ENCODE results near the gene TBC1D21.
"Not testable (repeated sequence)": the region's sequence is repeated elsewhere in the genome, so short reads cannot be mapped to it uniquely, and the experiment has no call there.

TBC1D21 gene

GRCh38 chr15:73928971-73929627 lies 55.7 kb downstream of the TBC1D21 start:
- DNase-seq (ENCODE audit: low spot score) = no peak

- no peak for DNase-seq (ENCODE audit: low spot score)
Measured at GRCh38 chr15:73930371-73930770, 57.0 kb downstream of the TBC1D21 start.

- DNase-seq (ENCODE audit: low spot score) = no peak
Measured at GRCh38 chr15:73930790-73931281, 57.5 kb downstream of the TBC1D21 start.

DNA sequence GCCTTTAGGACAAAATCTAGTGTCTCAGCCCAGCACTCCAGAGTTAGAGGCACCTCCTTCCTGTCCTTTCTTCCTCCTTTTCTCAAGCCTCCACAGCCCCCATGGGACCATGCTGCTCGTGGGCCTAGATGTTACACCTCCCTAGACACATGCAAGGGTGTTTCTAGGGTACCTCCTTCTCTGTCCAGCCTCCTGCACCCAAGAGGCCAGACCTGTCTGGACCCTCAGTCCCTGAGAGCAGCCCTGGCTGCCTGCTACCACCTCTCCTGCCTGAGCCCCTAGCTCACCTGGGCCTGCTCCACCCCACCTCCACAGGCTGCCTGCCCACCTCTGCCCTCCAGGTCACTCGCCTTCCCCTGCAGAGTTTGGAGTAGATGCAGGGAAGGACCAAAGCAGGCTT lies 58.1 kb downstream of the TBC1D21 start:
- no peak for DNase-seq (ENCODE audit: low spot score)

- DNase-seq (ENCODE audit: low spot score) = no peak
Measured at GRCh38 chr15:73932381-73933191, 59.2 kb downstream of the TBC1D21 start.

GRCh38 chr15:73934281-73934680 lies 60.9 kb downstream of the TBC1D21 start:
- no peak for DNase-seq (ENCODE audit: low spot score)

- DNase-seq (ENCODE audit: low spot score) = no peak
Measured at GRCh38 chr15:73935547-73935946, 62.2 kb downstream of the TBC1D21 start.

- DNase-seq (ENCODE audit: low spot score) = no peak
Measured at GRCh38 chr15:73936181-73936580, 62.8 kb downstream of the TBC1D21 start.

DNA sequence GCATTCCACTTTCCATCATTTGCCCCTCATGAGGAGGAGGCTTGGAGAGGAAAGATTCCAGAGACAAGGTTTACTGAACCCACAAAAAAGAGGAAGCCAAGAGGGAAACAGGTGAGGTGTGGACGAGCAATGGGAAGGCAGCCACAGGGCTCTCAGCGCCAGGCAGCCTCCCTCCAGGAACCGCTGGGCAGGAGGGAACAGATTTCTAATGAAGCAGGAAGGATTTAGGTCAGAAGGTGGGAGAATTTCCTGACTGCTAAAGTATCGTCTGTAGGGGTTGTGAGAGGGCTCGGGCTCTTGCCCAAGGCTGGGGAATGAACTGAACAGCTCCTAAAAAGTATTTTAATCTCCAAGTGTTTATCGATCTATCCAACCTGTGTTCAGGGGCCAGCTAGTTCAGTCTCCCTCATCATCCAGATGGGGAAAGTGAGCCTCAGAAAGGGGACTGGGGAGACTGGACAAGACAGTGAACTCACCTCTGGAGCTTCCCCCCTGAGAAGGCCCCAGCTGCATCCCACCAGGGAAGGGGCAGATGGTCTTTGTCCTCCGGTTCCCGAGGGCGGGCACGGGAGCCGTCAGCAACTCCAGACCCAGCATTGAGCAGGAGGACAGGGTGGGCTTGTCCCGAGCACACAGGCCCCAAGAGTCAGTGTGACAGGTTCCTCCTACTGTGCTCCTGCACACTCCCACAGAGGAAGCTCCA lies 63.4 kb downstream of the TBC1D21 start:
- DNase-seq (ENCODE audit: low spot score) = no peak

GRCh38 chr15:73937296-73937695 lies 63.9 kb downstream of the TBC1D21 start:
- no peak for DNase-seq (ENCODE audit: low spot score)

DNA sequence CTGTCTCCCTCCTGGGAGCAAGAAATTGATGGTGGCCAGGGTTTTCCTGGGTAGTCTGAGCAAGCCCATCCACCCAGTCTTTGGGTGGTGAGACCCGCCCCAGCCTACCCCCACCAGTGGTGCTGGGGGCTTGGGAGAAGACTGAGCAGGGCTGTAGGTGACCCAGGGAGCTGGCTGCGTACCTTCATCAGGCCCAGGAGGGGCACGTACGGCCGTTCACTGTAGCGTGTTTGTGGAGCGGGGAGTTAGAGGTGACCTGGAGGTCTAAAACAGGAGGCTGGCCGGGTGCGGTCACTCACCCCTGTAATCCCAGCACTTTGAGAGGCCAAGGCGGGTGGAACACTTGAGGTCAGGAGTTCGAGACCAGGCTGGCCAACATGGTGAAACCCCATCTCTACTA lies 64.4 kb downstream of the TBC1D21 start:
- DNase-seq (ENCODE audit: low spot score) = no peak

DNA sequence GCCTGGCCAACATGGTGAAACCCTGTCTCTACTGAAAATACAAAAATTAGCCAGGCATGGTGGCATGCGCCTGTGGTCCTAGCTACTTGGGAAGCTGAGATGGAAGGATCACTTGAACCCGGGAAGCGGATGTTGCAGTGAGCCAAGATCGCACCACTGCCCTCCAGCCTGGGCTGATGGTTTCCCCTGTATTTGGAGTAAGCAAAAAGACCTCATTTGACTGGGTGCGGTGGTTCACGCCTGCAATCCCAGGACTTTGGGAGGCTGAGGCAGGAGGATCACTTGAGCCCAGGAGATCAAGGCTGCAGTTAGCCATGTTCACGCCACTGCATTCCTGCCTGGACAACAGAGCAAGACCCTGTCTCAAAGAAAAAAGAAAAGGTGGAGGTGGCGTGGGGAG lies 65.2 kb downstream of the TBC1D21 start:
- not testable (repeated sequence) for DNase-seq (ENCODE audit: low spot score)

All from pons (tissue), 1 donor.